HepG2 (cell line): Measurements from ENCODE around the gene TMEM132D. TPM values are rescaled to one million over a fixed set of nuclear protein-coding genes. Genes with fewer than 3 reads are reported as not detected.

Source experiments
- ATAC-seq: fragments of 200-7000 bp; cut with Tn5 transposase; 3 replicates; pipeline ENCODE4 v1.9.1; 2020; ENCODE audit warnings: mild to moderate bottlenecking, moderate library complexity
- BruUV-seq: library from RNA; stranded (reverse); fragments of 400-500 nt; replicated peaks from 2 replicates; lab custom pipeline; 2021; lab: Mats Ljungman, UMichigan
- CTCF ChIA-PET: fragments of 300-600 bp; formaldehyde crosslinking; extraction: SDS; loops from one replicate; lab custom pipeline; 2021; ENCODE audit warnings: low total read pairs, inconsistent platforms, low intra/inter-chr PET ratio; lab: Yijun Ruan, JAX
- POLR2A ChIA-PET: fragments of 350-600 bp; sonication (Branson Sonifier 250); formaldehyde crosslinking; loops from one replicate; lab custom pipeline; 2020; ENCODE audit warnings: antibody characterized with exemption, inconsistent platforms; lab: Yijun Ruan, JAX
- DNase-seq: peaks from one replicate; pipeline ENCODE4 v3.0.0-alpha.2; 2015; ENCODE audit warnings: low spot score
- FAIRE-seq: peaks from 3 replicates; lab custom pipeline; 2011; peaks lifted over from hg19 to GRCh38; lab: Jason Lieb, UNC
- H2AFZ ChIP-seq: one replicate; pipeline ENCODE4 v1.6.1; 2011; ENCODE audit warnings: low read length, inconsistent platforms
- H3K27ac ChIP-seq: fragments of 300-600 bp; 3 replicates; pipeline ENCODE4 v1.8.0; 2011; ENCODE audit warnings: mixed run types, mild to moderate bottlenecking, mixed read lengths, low read length, inconsistent platforms; ENCODE audit not compliant: insufficient read depth; ENCODE audit errors: extremely low read length
- H3K27me3 ChIP-seq, 2 experiments: fragments of 200-600 bp in 1 of 2; 2 replicates in 1 of 2; 3 replicates in 1 of 2; pipeline versions ENCODE4 v1.6.0 to v1.8.0; 2011; ENCODE audit warnings: low read length in 2 of 2, mild to moderate bottlenecking in 2 of 2, moderate library complexity in 2 of 2, inconsistent platforms in 1 of 2; ENCODE audit not compliant: insufficient read depth in 2 of 2, control insufficient read depth in 1 of 2
- H3K36me3 ChIP-seq, 2 experiments: fragments of 200-600 bp in 1 of 2; replicated peaks in 1 of 2; 2 replicates in 1 of 2; 3 replicates in 1 of 2; pipeline versions ENCODE4 v1.5.1 to v1.8.0; 2011; ENCODE audit warnings: low read length in 2 of 2, inconsistent platforms in 1 of 2; ENCODE audit not compliant: insufficient read depth in 2 of 2, control insufficient read depth in 1 of 2
- H3K4me1 ChIP-seq: 2 replicates; pipeline ENCODE4 v1.5.1; 2012; ENCODE audit warnings: low read length, inconsistent platforms; ENCODE audit not compliant: insufficient read depth
- H3K4me2 ChIP-seq: 2 replicates; pipeline ENCODE4 v1.6.0; 2011; ENCODE audit warnings: low read depth, low read length, inconsistent platforms
- H3K4me3 ChIP-seq, 3 experiments: fragments of 200-600 bp in 1 of 3; sonication (generic), shearing (Covaris generic) in 1 of 3; replicated peaks in 1 of 3; 2 replicates each; pipeline ENCODE4 v1.5.1; 2011 to 2016; ENCODE audit warnings: low read length in 3 of 3, inconsistent platforms in 2 of 3, low read depth in 2 of 3, mild to moderate bottlenecking in 2 of 3, control low read depth in 1 of 3, mixed read lengths in 1 of 3; ENCODE audit not compliant: insufficient read depth in 1 of 3
- H3K79me2 ChIP-seq: one replicate; pipeline ENCODE4 v1.6.1; 2011; ENCODE audit warnings: low read length, inconsistent platforms; ENCODE audit not compliant: insufficient read depth
- H3K9ac ChIP-seq: 2 replicates; pipeline ENCODE4 v1.6.0; 2011; ENCODE audit warnings: mild to moderate bottlenecking, low read depth, low read length, inconsistent platforms; ENCODE audit not compliant: insufficient read depth
- H3K9me3 ChIP-seq: 2 replicates; pipeline ENCODE4 v1.5.1; 2012; ENCODE audit warnings: mild to moderate bottlenecking, low read length
- H4K20me1 ChIP-seq: 2 replicates; pipeline ENCODE4 v1.6.0; 2011; ENCODE audit warnings: inconsistent platforms, mild to moderate bottlenecking, low read length, moderate library complexity; ENCODE audit not compliant: insufficient read depth
- KLF13 ChIP-seq: sonication (generic); formaldehyde crosslinking; IDR thresholded peaks from 2 replicates; pipeline ENCODE4 v1.4.0; 2020; ENCODE audit warnings: mild to moderate bottlenecking, missing genetic modification reagents
- NKX3-1 ChIP-seq: sonication (generic); formaldehyde crosslinking; IDR thresholded peaks from 2 replicates; pipeline ENCODE4 v1.5.0; 2020; ENCODE audit warnings: missing genetic modification reagents
- RFX5 ChIP-seq: IDR thresholded peaks from 2 replicates; pipeline ENCODE4 v1.6.1; 2011; ENCODE audit warnings: low read depth, low read length, improper control_type of control experiment
- SMAD3 ChIP-seq: sonication (generic); formaldehyde crosslinking; IDR thresholded peaks from 2 replicates; pipeline ENCODE4 v1.4.0; 2020; ENCODE audit warnings: missing genetic modification reagents
- SOX13 ChIP-seq, 3 experiments: fragments of 450-650 bp in 1 of 3; sonication (generic) in 1 of 3; formaldehyde crosslinking in 1 of 3; IDR thresholded peaks in 2 of 3; conservative IDR thresholded peaks in 1 of 3; 2 replicates each; pipeline versions ENCODE4 v1.5.0 to v1.6.1; 2016 to 2020; ENCODE audit warnings: antibody characterized with exemption in 1 of 3, mild to moderate bottlenecking in 1 of 3, missing compliant biosample characterization in 1 of 3, missing genetic modification reagents in 1 of 3, moderate library complexity in 1 of 3
- ZNF207 ChIP-seq: fragments of 450-650 bp; IDR thresholded peaks from 2 replicates; pipeline ENCODE4 v1.6.1; 2016; ENCODE audit warnings: antibody characterized with exemption, borderline replicate concordance
- ZNF329 ChIP-seq: sonication (generic); formaldehyde crosslinking; IDR thresholded peaks from 2 replicates; pipeline ENCODE4 v1.9.0; 2021; ENCODE audit warnings: low read depth, mild to moderate bottlenecking, missing genetic modification reagents
- ZNF484 ChIP-seq: sonication (generic); formaldehyde crosslinking; IDR thresholded peaks from 2 replicates; pipeline ENCODE4 v1.5.1; 2020; ENCODE audit warnings: mild to moderate bottlenecking, low read depth, missing genetic modification reagents, borderline replicate concordance
- WGBS: methylation state at CpG from one replicate; pipeline ENCODE4 v1.1.6; 2017; ENCODE audit warnings: low lambda C conversion rate; 5-methylcytosine and 5-hydroxymethylcytosine counted together
- in situ Hi-C: cut with HindIII; loops from 2 replicates; pipeline ENCODE4 v1.10.0; 2017; ENCODE audit warnings: low pct_unique_long_range_greater_than_20kb; ENCODE audit not compliant: extremely low pct_ligation_motif_present
- intact Hi-C: fragments of 100-400 bp; cut with micrococcal nuclease; formaldehyde crosslinking; loops from one replicate; pipeline ENCODE4 v1.10.0; 2022; ENCODE audit not compliant: unreplicated experiment
- polyA plus RNA-seq, 8 experiments: library from polyadenylated mRNA; depleted of rRNA in 3 of 8; stranded (reverse) in 7 of 8; unstranded in 1 of 8; fragments of >200 nt; fragmentation: Illumina TruSeq in 4 of 8; extraction: Trizol in 4 of 8; gene quantifications; 2 replicates each; pipeline versions ENCODE4 v1.2.1 to v1.2.3, GENCODE V29; 2011 to 2016; ENCODE audit warnings: low read depth in 4 of 8, missing spikeins in 1 of 8, mixed read lengths in 1 of 8; ENCODE audit not compliant: insufficient read depth in 1 of 8
- total RNA-seq, 5 experiments: library from RNA; depleted of rRNA; stranded (reverse); fragments of >200 nt; fragmentation: Illumina TruSeq; extraction: Trizol; gene quantifications; 2 replicates each; pipeline ENCODE4 v1.2.3, GENCODE V29; 2016; ENCODE audit warnings: low read depth in 1 of 5
- TF ChIP-seq, protein P1 (sequence below): sonication (generic); formaldehyde crosslinking; IDR thresholded peaks from 2 replicates; pipeline ENCODE4 v1.8.0; 2022; ENCODE audit warnings: mild to moderate bottlenecking, missing genetic modification reagents, moderate library complexity

Gene TMEM132D
- total and polyA plus RNA-seq, 2 of the 13 experiments (the other 11 are each of a cell fraction or from before 2014, with no cell fraction given) = not detected

DNA sequence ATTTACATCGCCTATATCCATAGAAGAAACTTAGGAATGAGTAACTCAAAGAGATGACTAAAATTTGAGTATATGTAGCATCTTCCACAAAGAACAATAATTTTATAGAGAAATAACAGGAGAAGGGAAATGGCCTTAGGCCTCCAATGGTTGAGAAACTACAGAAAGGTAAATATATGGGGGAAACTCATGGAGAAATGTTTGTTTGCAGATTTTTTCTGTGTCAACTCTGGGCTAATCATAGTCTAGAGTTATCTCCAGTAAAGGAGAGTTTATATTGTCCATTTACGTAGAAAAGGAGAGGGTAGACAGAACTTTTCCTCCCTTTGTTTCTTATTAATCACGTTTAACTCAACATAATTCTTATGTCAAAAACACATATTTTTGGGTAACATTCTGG, 806.4 kb downstream of the TMEM132D start (continued):
- TF ChIP-seq SOX13 (IDR thresholded peaks at IDR 0.05) (no peak), SOX13 (CRISPR knock-in tag; conservative IDR thresholded peaks at IDR 0.05 in 1 of 2, IDR thresholded peaks at IDR 0.05 in 1 of 2) (no peak)
- TF ChIP-seq, all 625 proteins: peak for 0

DNA sequence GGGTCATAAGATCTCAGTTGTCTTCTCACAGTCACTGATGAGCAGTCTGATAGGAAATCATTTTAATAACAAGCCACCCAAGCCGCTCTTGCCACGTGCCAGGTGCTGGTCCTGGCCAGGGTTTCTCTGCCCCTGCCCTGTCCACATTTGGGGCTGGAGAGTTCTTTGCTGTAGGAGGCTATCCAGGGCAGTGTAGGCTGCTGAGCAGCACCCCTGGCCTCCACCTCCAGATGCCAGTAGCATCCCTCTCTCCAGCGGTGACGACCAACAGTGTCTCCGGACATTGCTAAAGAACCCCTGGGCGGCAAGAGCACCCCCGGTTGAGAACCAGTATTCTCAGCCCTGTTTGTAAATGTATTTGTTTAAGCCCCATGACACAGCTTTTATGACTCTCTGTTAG, 806.9 kb downstream of the TMEM132D start:
- Histone ChIP-seq H4K20me1 (no peaks in the 10 kb centered on the region), H3K79me2 (no peaks in the 10 kb centered on the region), H3K9ac (no peak overlapping the region), H3K36me3 (no peaks in the 10 kb centered on the region), H3K4me1 (no peaks in the 10 kb centered on the region), H3K27me3 (no peaks in the 10 kb centered on the region; a peak in 1 of 5 replicates), H2AFZ (no peak overlapping the region), H3K9me3 (no peaks in the 10 kb centered on the region), H3K27ac (no peak overlapping the region), H3K4me3 (no peak overlapping the region), H3K4me2 (no peak overlapping the region)
- FAIRE-seq (no peak), DNase-seq (no peak), ATAC-seq (no peak)
- ChIA-PET POLR2A (no interaction called here), CTCF (no interaction called here)
- TF ChIP-seq, protein P1, sequence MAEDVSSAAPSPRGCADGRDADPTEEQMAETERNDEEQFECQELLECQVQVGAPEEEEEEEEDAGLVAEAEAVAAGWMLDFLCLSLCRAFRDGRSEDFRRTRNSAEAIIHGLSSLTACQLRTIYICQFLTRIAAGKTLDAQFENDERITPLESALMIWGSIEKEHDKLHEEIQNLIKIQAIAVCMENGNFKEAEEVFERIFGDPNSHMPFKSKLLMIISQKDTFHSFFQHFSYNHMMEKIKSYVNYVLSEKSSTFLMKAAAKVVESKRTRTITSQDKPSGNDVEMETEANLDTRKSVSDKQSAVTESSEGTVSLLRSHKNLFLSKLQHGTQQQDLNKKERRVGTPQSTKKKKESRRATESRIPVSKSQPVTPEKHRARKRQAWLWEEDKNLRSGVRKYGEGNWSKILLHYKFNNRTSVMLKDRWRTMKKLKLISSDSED = no peak
- TF ChIP-seq ZNF484 (CRISPR knock-in tag) = no peak
- TF ChIP-seq SMAD3 (CRISPR knock-in tag) = no peak
- TF ChIP-seq RFX5 = no peak
- TF ChIP-seq ZNF207 = no peak
- no peak for TF ChIP-seq NKX3-1 (CRISPR knock-in tag)
- TF ChIP-seq ZNF329 (CRISPR knock-in tag) = no peak
- TF ChIP-seq KLF13 = no peak
- 22% methylated on average over 3 of the region's 7 CpGs for WGBS
- in situ Hi-C loops (no loop called here), intact Hi-C loops (no loop called here)
- BruUV-seq = no TSS peak
